ENCODE data around the gene CDC14A.

Gene CDC14A

GRCh38 chr1:100387209-100387608 lies 34.9 kb downstream of the CDC14A start:
- no peak overlapping the region for H3K9ac ChIP-seq (ENCODE audit: low read length)
- no peaks in the 10 kb centered on the region for H3K27me3 ChIP-seq (ENCODE audit: control insufficient read depth, insufficient read depth, low read length)
- H3K4me1 ChIP-seq (ENCODE audit: control insufficient read depth, insufficient read depth, low read length), result peaks cover 12% of the 10 kb centered on the region
- peaks cover 11% of the 10 kb centered on the region for H3K36me3 ChIP-seq (ENCODE audit: control insufficient read depth, insufficient read depth, low read length)
- no peaks in the 10 kb centered on the region for H3K9me3 ChIP-seq (ENCODE audit: control insufficient read depth, insufficient read depth, low read depth, low read length)
- no peak overlapping the region for H3K4me3 ChIP-seq (ENCODE audit: low read depth, low read length)
- no peak overlapping the region for H3K27ac ChIP-seq (ENCODE audit: low read depth, low read length)

- H3K36me3 ChIP-seq (ENCODE audit: control insufficient read depth, insufficient read depth, low read length), result peaks cover 11% of the 10 kb centered on the region
- no peak overlapping the region for H3K9ac ChIP-seq (ENCODE audit: low read length)
- H3K4me3 ChIP-seq (ENCODE audit: low read depth, low read length), result no peak overlapping the region
- no peak overlapping the region for H3K27ac ChIP-seq (ENCODE audit: low read depth, low read length)
- H3K27me3 ChIP-seq (ENCODE audit: control insufficient read depth, insufficient read depth, low read length), result no peaks in the 10 kb centered on the region
- H3K4me1 ChIP-seq (ENCODE audit: control insufficient read depth, insufficient read depth, low read length), result peaks cover 12% of the 10 kb centered on the region
- no peaks in the 10 kb centered on the region for H3K9me3 ChIP-seq (ENCODE audit: control insufficient read depth, insufficient read depth, low read depth, low read length)
Measured at GRCh38 chr1:100387657-100388350, 35.5 kb downstream of the CDC14A start.

GRCh38 chr1:100390531-100390930 lies 38.2 kb downstream of the CDC14A start:
- Histone ChIP-seq H3K36me3 (ENCODE audit: control insufficient read depth, insufficient read depth, low read length) (peaks cover 19% of the 10 kb centered on the region), H3K9me3 (ENCODE audit: control insufficient read depth, insufficient read depth, low read depth, low read length) (no peaks in the 10 kb centered on the region), H3K27me3 (ENCODE audit: control insufficient read depth, insufficient read depth, low read length) (no peaks in the 10 kb centered on the region), H3K9ac (ENCODE audit: low read length) (no peak overlapping the region), H3K4me1 (ENCODE audit: control insufficient read depth, insufficient read depth, low read length) (peaks cover 12% of the 10 kb centered on the region), H3K27ac (ENCODE audit: low read depth, low read length) (no peak overlapping the region), H3K4me3 (ENCODE audit: low read depth, low read length) (no peak overlapping the region)

- peaks cover 12% of the 10 kb centered on the region for H3K4me1 ChIP-seq (ENCODE audit: control insufficient read depth, insufficient read depth, low read length)
- no peaks in the 10 kb centered on the region for H3K9me3 ChIP-seq (ENCODE audit: control insufficient read depth, insufficient read depth, low read depth, low read length)
- no peak overlapping the region for H3K9ac ChIP-seq (ENCODE audit: low read length)
- no peak overlapping the region for H3K4me3 ChIP-seq (ENCODE audit: low read depth, low read length)
- H3K36me3 ChIP-seq (ENCODE audit: control insufficient read depth, insufficient read depth, low read length), result peaks cover 19% of the 10 kb centered on the region
- H3K27ac ChIP-seq (ENCODE audit: low read depth, low read length), result no peak overlapping the region
- no peaks in the 10 kb centered on the region for H3K27me3 ChIP-seq (ENCODE audit: control insufficient read depth, insufficient read depth, low read length)
Measured at GRCh38 chr1:100391675-100392074, 39.4 kb downstream of the CDC14A start.

- no peak overlapping the region for H3K9ac ChIP-seq (ENCODE audit: low read length)
- H3K9me3 ChIP-seq (ENCODE audit: control insufficient read depth, insufficient read depth, low read depth, low read length), result no peaks in the 10 kb centered on the region
- peaks cover 19% of the 10 kb centered on the region for H3K36me3 ChIP-seq (ENCODE audit: control insufficient read depth, insufficient read depth, low read length)
- no peaks in the 10 kb centered on the region for H3K27me3 ChIP-seq (ENCODE audit: control insufficient read depth, insufficient read depth, low read length)
- H3K4me1 ChIP-seq (ENCODE audit: control insufficient read depth, insufficient read depth, low read length), result peaks cover 8% of the 10 kb centered on the region
- no peak overlapping the region for H3K4me3 ChIP-seq (ENCODE audit: low read depth, low read length)
- no peak overlapping the region for H3K27ac ChIP-seq (ENCODE audit: low read depth, low read length)
Measured at GRCh38 chr1:100392756-100393155, 40.5 kb downstream of the CDC14A start.

GRCh38 chr1:100394285-100394684 lies 42.0 kb downstream of the CDC14A start:
- Histone ChIP-seq H3K27me3 (ENCODE audit: control insufficient read depth, insufficient read depth, low read length) (no peaks in the 10 kb centered on the region), H3K9me3 (ENCODE audit: control insufficient read depth, insufficient read depth, low read depth, low read length) (no peaks in the 10 kb centered on the region), H3K4me3 (ENCODE audit: low read depth, low read length) (no peak overlapping the region), H3K36me3 (ENCODE audit: control insufficient read depth, insufficient read depth, low read length) (peaks cover 19% of the 10 kb centered on the region), H3K9ac (ENCODE audit: low read length) (no peak overlapping the region), H3K27ac (ENCODE audit: low read depth, low read length) (no peak overlapping the region), H3K4me1 (ENCODE audit: control insufficient read depth, insufficient read depth, low read length) (0 out of 2 replicates have a peak, but pooled peaks cover 5% of the 10 kb centered on the region)

- H3K27ac ChIP-seq (ENCODE audit: low read depth, low read length), result no peak overlapping the region
- H3K4me3 ChIP-seq (ENCODE audit: low read depth, low read length), result no peak overlapping the region
- no peak overlapping the region for H3K9ac ChIP-seq (ENCODE audit: low read length)
- peaks cover 13% of the 10 kb centered on the region for H3K36me3 ChIP-seq (ENCODE audit: control insufficient read depth, insufficient read depth, low read length)
- H3K27me3 ChIP-seq (ENCODE audit: control insufficient read depth, insufficient read depth, low read length), result no peaks in the 10 kb centered on the region
- H3K9me3 ChIP-seq (ENCODE audit: control insufficient read depth, insufficient read depth, low read depth, low read length), result no peaks in the 10 kb centered on the region
- peaks cover 17% of the 10 kb centered on the region for H3K4me1 ChIP-seq (ENCODE audit: control insufficient read depth, insufficient read depth, low read length)
Measured at GRCh38 chr1:100395913-100396312, 43.6 kb downstream of the CDC14A start.

- Histone ChIP-seq H3K9ac (ENCODE audit: low read length) (no peak overlapping the region), H3K27me3 (ENCODE audit: control insufficient read depth, insufficient read depth, low read length) (no peaks in the 10 kb centered on the region), H3K27ac (ENCODE audit: low read depth, low read length) (no peak overlapping the region), H3K9me3 (ENCODE audit: control insufficient read depth, insufficient read depth, low read depth, low read length) (no peaks in the 10 kb centered on the region), H3K36me3 (ENCODE audit: control insufficient read depth, insufficient read depth, low read length) (peaks cover 7% of the 10 kb centered on the region), H3K4me3 (ENCODE audit: low read depth, low read length) (no peak overlapping the region), H3K4me1 (ENCODE audit: control insufficient read depth, insufficient read depth, low read length) (peaks cover 18% of the 10 kb centered on the region)
Measured at GRCh38 chr1:100396651-100397050, 44.3 kb downstream of the CDC14A start.

GRCh38 chr1:100397681-100398080 lies 45.4 kb downstream of the CDC14A start:
- H3K4me1 ChIP-seq (ENCODE audit: control insufficient read depth, insufficient read depth, low read length), result peaks cover 18% of the 10 kb centered on the region
- H3K27me3 ChIP-seq (ENCODE audit: control insufficient read depth, insufficient read depth, low read length), result no peaks in the 10 kb centered on the region
- peaks cover 10% of the 10 kb centered on the region for H3K36me3 ChIP-seq (ENCODE audit: control insufficient read depth, insufficient read depth, low read length)
- H3K4me3 ChIP-seq (ENCODE audit: low read depth, low read length), result no peak overlapping the region
- H3K9ac ChIP-seq (ENCODE audit: low read length), result no peak overlapping the region
- no peak overlapping the region for H3K27ac ChIP-seq (ENCODE audit: low read depth, low read length)
- no peaks in the 10 kb centered on the region for H3K9me3 ChIP-seq (ENCODE audit: control insufficient read depth, insufficient read depth, low read depth, low read length)

- Histone ChIP-seq H3K27me3 (ENCODE audit: control insufficient read depth, insufficient read depth, low read length) (no peaks in the 10 kb centered on the region), H3K9ac (ENCODE audit: low read length) (no peak overlapping the region), H3K36me3 (ENCODE audit: control insufficient read depth, insufficient read depth, low read length) (peaks cover 9% of the 10 kb centered on the region), H3K9me3 (ENCODE audit: control insufficient read depth, insufficient read depth, low read depth, low read length) (no peaks in the 10 kb centered on the region), H3K4me3 (ENCODE audit: low read depth, low read length) (no peak overlapping the region), H3K4me1 (ENCODE audit: control insufficient read depth, insufficient read depth, low read length) (peaks cover 18% of the 10 kb centered on the region), H3K27ac (ENCODE audit: low read depth, low read length) (no peak overlapping the region)
Measured at GRCh38 chr1:100398648-100399047, 46.3 kb downstream of the CDC14A start.

- H3K4me3 ChIP-seq (ENCODE audit: low read depth, low read length), result no peak overlapping the region
- peaks cover 6% of the 10 kb centered on the region; the same call in 1 of the 2 replicates for H3K36me3 ChIP-seq (ENCODE audit: control insufficient read depth, insufficient read depth, low read length)
- no peaks in the 10 kb centered on the region for H3K9me3 ChIP-seq (ENCODE audit: control insufficient read depth, insufficient read depth, low read depth, low read length)
- H3K4me1 ChIP-seq (ENCODE audit: control insufficient read depth, insufficient read depth, low read length), result peaks cover 18% of the 10 kb centered on the region
- peak overlapping the region; percentile 33; the same call in 1 of the 2 replicates for H3K27ac ChIP-seq (ENCODE audit: low read depth, low read length)
- no peaks in the 10 kb centered on the region for H3K27me3 ChIP-seq (ENCODE audit: control insufficient read depth, insufficient read depth, low read length)
- H3K9ac ChIP-seq (ENCODE audit: low read length), result no peak overlapping the region
Measured at GRCh38 chr1:100400404-100400803, 48.1 kb downstream of the CDC14A start.

Data from HUES6 (cell line).